ENCODE measurements around the gene TRAK2.
"Not testable (repeated sequence)": the region's sequence is repeated elsewhere in the genome, so short reads cannot be mapped to it uniquely, and the experiment has no call there.

Gene TRAK2

GRCh38 chr2:201451292-201452057 lies at the start of gene TRAK2, which contains the start of gene STRADB:
Gene TRAK2, minus strand, starts transcription at chr2:201451458. Its CDS starts 30,951 bp downstream, at chr2:201420507.
Gene STRADB, plus strand, starts transcription at chr2:201451740. Its CDS starts 3,101 bp downstream, at chr2:201454841.
- DNase-seq (ENCODE audit: low spot score) (peak; percentile 97), FAIRE-seq (peak; percentile 96)

- FAIRE-seq: no peak
- peak; percentile 4 for DNase-seq (ENCODE audit: low spot score)
Measured at GRCh38 chr2:201500534-201500933, 49.3 kb upstream of the TRAK2 start.

- no peak for DNase-seq (ENCODE audit: low spot score)
- no peak for FAIRE-seq
Measured at GRCh38 chr2:201496785-201497184, 45.5 kb upstream of the TRAK2 start.

GRCh38 chr2:201490291-201490690 lies 39.0 kb upstream of the TRAK2 start:
- FAIRE-seq: no peak
- DNase-seq (ENCODE audit: low spot score): no peak

- FAIRE-seq: no peak
- no peak for DNase-seq (ENCODE audit: low spot score)
Measured at GRCh38 chr2:201484805-201485204, 33.5 kb upstream of the TRAK2 start.

GRCh38 chr2:201483758-201484157 lies 32.5 kb upstream of the TRAK2 start:
- not testable (repeated sequence) for DNase-seq (ENCODE audit: low spot score); FAIRE-seq

- no peak for DNase-seq (ENCODE audit: low spot score)
- FAIRE-seq: no peak
Measured at GRCh38 chr2:201483342-201483741, 32.1 kb upstream of the TRAK2 start.

- DNase-seq (ENCODE audit: low spot score): no peak
- FAIRE-seq: no peak
Measured at GRCh38 chr2:201482543-201482942, 31.3 kb upstream of the TRAK2 start.

GRCh38 chr2:201472411-201472810 lies 21.2 kb upstream of the TRAK2 start:
- DNase-seq (ENCODE audit: low spot score): no peak
- FAIRE-seq: no peak

GRCh38 chr2:201471732-201472393 lies 20.6 kb upstream of the TRAK2 start:
- DNase-seq (ENCODE audit: low spot score): peak; percentile 14

GRCh38 chr2:201470821-201471731 lies 19.8 kb upstream of the TRAK2 start:
- FAIRE-seq (no peak), DNase-seq (ENCODE audit: low spot score) (peak; percentile 27)

More at GRCh38 chr2:201471732-201472393, 20.6 kb upstream of the TRAK2 start:
- no peak for FAIRE-seq

- FAIRE-seq: no peak
Measured at GRCh38 chr2:201467666-201468065, 16.4 kb upstream of the TRAK2 start.

GRCh38 chr2:201466050-201466675 lies 14.9 kb upstream of the TRAK2 start:
- DNase-seq (ENCODE audit: low spot score) (no peak), FAIRE-seq (no peak)

More at GRCh38 chr2:201467666-201468065, 16.4 kb upstream of the TRAK2 start:
- no peak for DNase-seq (ENCODE audit: low spot score)

GRCh38 chr2:201465524-201465971 lies 14.3 kb upstream of the TRAK2 start:
- DNase-seq (ENCODE audit: low spot score): no peak
- no peak for FAIRE-seq

- FAIRE-seq (no peak), DNase-seq (ENCODE audit: low spot score) (no peak)
Measured at GRCh38 chr2:201464547-201464946, 13.3 kb upstream of the TRAK2 start.

GRCh38 chr2:201460532-201460931 lies 9.3 kb upstream of the TRAK2 start:
- FAIRE-seq: no peak

GRCh38 chr2:201458381-201458780 lies 7.1 kb upstream of the TRAK2 start:
- DNase-seq (ENCODE audit: low spot score): no peak
- FAIRE-seq: no peak

More at GRCh38 chr2:201460532-201460931, 9.3 kb upstream of the TRAK2 start:
- DNase-seq (ENCODE audit: low spot score): no peak

GRCh38 chr2:201452922-201453643 lies 1.8 kb upstream of the TRAK2 start:
- DNase-seq (ENCODE audit: low spot score) (no peak), FAIRE-seq (no peak)

GRCh38 chr2:201452058-201452921 lies 1.0 kb upstream of the TRAK2 start:
- DNase-seq (ENCODE audit: low spot score): peak; percentile 7
- FAIRE-seq: no peak

All from urothelium cell line (cell line).